ENCODE results near the gene ATP6V1G2. TPM values are rescaled to one million over a fixed set of nuclear protein-coding genes. Genes with fewer than 3 reads are reported as not detected.

ATP6V1G2 gene
- polyA plus RNA-seq, 3 donors = 0.41 TPM; not detected in 2

DNA sequence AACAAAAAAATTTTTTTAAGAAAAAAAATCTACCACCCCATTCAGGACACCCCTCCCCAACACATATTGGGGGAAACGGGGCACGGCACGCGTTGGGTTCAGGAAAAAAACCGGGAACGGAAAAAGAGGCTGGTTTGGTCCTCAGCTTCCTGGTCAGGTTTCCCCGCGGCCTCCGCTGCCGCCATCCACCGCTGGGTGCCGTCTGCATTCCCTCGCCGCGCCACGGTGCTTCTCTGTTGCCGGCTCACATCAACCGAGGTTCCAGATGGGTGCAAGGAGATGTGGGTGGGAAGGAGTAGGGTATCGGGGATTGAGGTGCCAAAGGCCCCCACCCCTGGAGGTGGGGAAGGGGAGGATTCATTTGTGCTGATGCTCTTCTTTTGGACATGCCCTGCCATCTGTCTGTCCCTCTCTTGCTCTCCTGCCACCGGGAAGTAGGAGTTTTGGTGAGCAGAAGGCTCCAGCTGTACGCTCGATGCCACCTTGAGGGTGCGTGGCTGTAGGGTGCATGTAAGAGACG is 11.8 kb downstream of the ATP6V1G2 start:
- H3K27me3 Mint-ChIP-seq (ENCODE audit: low read depth in 3 of 3) = no peaks in the 10 kb centered on the region
- Histone ChIP-seq H3K9me3 (replicated peaks in 1 of 2; ENCODE audit: control insufficient read depth in 1 of 2, insufficient read depth in 1 of 2, low read length in 2 of 2) (no peaks in the 10 kb centered on the region), H4K20me1 (ENCODE audit: insufficient read depth, low read length) (peaks cover 100% of the 10 kb centered on the region), H3K27me3 (ENCODE audit: control insufficient read depth in 2 of 2, insufficient read depth in 2 of 2, low read length in 2 of 2) (no peaks in the 10 kb centered on the region), H3K4me3 (replicated peaks in 1 of 3; ENCODE audit: low read depth in 2 of 3, low read length in 3 of 3) (no peak overlapping the region), H3K4me1 (ENCODE audit: control insufficient read depth in 1 of 2, insufficient read depth in 2 of 2, low read length in 2 of 2) (peaks cover 10 to 11% of the 10 kb centered on the region in 2 donors), H3K9ac (ENCODE audit: insufficient read depth, low read length, poor library complexity, severe bottlenecking) (no peak overlapping the region), H3K79me2 (ENCODE audit: insufficient read depth, low read length) (peaks cover 76% of the 10 kb centered on the region), H3K4me2 (replicated peaks; ENCODE audit: extremely low read depth, low read length, poor library complexity, severe bottlenecking) (no peak overlapping the region), H3K36me3 (replicated peaks in 1 of 2; ENCODE audit: control insufficient read depth in 1 of 2, insufficient read depth in 2 of 2, low read length in 2 of 2) (peaks cover 98 to 100% of the 10 kb centered on the region in 2 donors), H2AFZ (ENCODE audit: insufficient read depth, low read depth, low read length, poor library complexity, severe bottlenecking) (no peak overlapping the region), H3K27ac (ENCODE audit: low read depth in 1 of 2, low read length in 2 of 2) (no peak overlapping the region)
- H3K9me3 Mint-ChIP-seq = no peaks in the 10 kb centered on the region
- TF ChIP-seq, protein P1, sequence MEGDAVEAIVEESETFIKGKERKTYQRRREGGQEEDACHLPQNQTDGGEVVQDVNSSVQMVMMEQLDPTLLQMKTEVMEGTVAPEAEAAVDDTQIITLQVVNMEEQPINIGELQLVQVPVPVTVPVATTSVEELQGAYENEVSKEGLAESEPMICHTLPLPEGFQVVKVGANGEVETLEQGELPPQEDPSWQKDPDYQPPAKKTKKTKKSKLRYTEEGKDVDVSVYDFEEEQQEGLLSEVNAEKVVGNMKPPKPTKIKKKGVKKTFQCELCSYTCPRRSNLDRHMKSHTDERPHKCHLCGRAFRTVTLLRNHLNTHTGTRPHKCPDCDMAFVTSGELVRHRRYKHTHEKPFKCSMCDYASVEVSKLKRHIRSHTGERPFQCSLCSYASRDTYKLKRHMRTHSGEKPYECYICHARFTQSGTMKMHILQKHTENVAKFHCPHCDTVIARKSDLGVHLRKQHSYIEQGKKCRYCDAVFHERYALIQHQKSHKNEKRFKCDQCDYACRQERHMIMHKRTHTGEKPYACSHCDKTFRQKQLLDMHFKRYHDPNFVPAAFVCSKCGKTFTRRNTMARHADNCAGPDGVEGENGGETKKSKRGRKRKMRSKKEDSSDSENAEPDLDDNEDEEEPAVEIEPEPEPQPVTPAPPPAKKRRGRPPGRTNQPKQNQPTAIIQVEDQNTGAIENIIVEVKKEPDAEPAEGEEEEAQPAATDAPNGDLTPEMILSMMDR (IDR thresholded peaks at IDR 0.05) = no peak
- intact Hi-C loops (cut with micrococcal nuclease) = no loop called here
- DNase-seq = no peak
- peaks cover 14% of the 10 kb centered on the region for H3K4me1 Mint-ChIP-seq
- WGBS (ENCODE audit: insufficient coverage) = 93% methylated on average over 22 of the region's 24 CpGs
- H3K27ac Mint-ChIP-seq = peak overlapping the region in 1 of 7 donors; percentile 56
- H3K36me3 Mint-ChIP-seq = peaks cover 89 to 99% of the 10 kb centered on the region in 2 donors
- no peak overlapping the region for H3K4me3 Mint-ChIP-seq

DNA sequence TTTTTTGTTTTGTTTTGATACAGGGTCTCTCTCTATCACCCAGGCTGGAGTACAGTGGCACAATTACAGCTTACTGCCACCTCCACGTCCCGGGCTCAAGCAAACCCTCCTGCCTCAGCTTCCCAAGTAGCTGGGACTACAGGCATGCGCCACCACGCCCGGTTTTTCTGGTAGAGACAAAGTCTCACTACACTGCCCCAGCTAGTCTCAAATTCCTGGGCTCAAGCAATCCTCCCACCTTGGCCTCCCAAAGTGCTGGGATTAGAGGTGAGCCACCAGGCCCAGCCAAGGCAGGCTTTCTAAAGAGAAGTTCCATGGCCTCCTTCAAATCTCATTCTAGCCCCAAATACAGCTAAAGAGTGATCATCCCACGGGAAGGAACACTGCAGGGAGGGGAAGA is 12.4 kb downstream of the ATP6V1G2 start:
- H4K20me1 ChIP-seq (ENCODE audit: insufficient read depth, low read length) = peaks cover 100% of the 10 kb centered on the region
- DNase-seq = no peak

More for the DNA sequence above, 12.4 kb downstream of the ATP6V1G2 start:
- no peak overlapping the region for H3K4me3 Mint-ChIP-seq
- Histone ChIP-seq H3K4me3 (replicated peaks in 1 of 3; ENCODE audit: low read depth in 2 of 3, low read length in 3 of 3) (no peak overlapping the region), H3K4me1 (ENCODE audit: control insufficient read depth in 1 of 2, insufficient read depth in 2 of 2, low read length in 2 of 2) (peaks cover 5 to 6% of the 10 kb centered on the region in 2 donors), H3K36me3 (replicated peaks in 1 of 2; ENCODE audit: control insufficient read depth in 1 of 2, insufficient read depth in 2 of 2, low read length in 2 of 2) (peaks cover 95 to 98% of the 10 kb centered on the region in 2 donors), H3K4me2 (replicated peaks; ENCODE audit: extremely low read depth, low read length, poor library complexity, severe bottlenecking) (no peak overlapping the region), H3K9ac (ENCODE audit: insufficient read depth, low read length, poor library complexity, severe bottlenecking) (no peak overlapping the region), H3K27ac (ENCODE audit: low read depth in 1 of 2, low read length in 2 of 2) (no peak overlapping the region), H3K9me3 (replicated peaks in 1 of 2; ENCODE audit: control insufficient read depth in 1 of 2, insufficient read depth in 1 of 2, low read length in 2 of 2) (no peaks in the 10 kb centered on the region), H3K79me2 (ENCODE audit: insufficient read depth, low read length) (peaks cover 71% of the 10 kb centered on the region), H2AFZ (ENCODE audit: insufficient read depth, low read depth, low read length, poor library complexity, severe bottlenecking) (no peak overlapping the region), H3K27me3 (ENCODE audit: control insufficient read depth in 2 of 2, insufficient read depth in 2 of 2, low read length in 2 of 2) (no peaks in the 10 kb centered on the region)
- intact Hi-C loops (cut with micrococcal nuclease) = no loop called here
- H3K9me3 Mint-ChIP-seq = no peaks in the 10 kb centered on the region
- H3K36me3 Mint-ChIP-seq = peaks cover 85 to 97% of the 10 kb centered on the region in 2 donors
- peaks cover 8% of the 10 kb centered on the region for H3K4me1 Mint-ChIP-seq
- H3K27me3 Mint-ChIP-seq (ENCODE audit: low read depth in 3 of 3) = no peaks in the 10 kb centered on the region
- TF ChIP-seq, protein P1 (IDR thresholded peaks at IDR 0.05) = no peak
- H3K27ac Mint-ChIP-seq = peak overlapping the region in 2 of 7 donors; percentile 50 to 57
- 80% methylated on average over 4 of the region's 6 CpGs for WGBS (ENCODE audit: insufficient coverage)
